Fibroblast of lung (primary cell): ENCODE results near the gene NLRP6.

Source experiments
- EZH2 ChIP-seq: IDR thresholded peaks from 2 replicates; pipeline ENCODE4 v1.5.1; 2012; ENCODE audit warnings: low read length, control low read depth, mild to moderate bottlenecking; ENCODE audit errors: missing control alignments
- TF ChIP-seq, protein P1 (sequence below), 2 donors: IDR thresholded peaks in 1 of 2; conservative IDR thresholded peaks in 1 of 2; 1 replicate in 1 of 2; 2 replicates in 1 of 2; pipeline ENCODE4 v1.5.1; 2011 to 2012; ENCODE audit warnings: low read length in 2 of 2, control low read depth in 1 of 2, inconsistent platforms in 1 of 2, low read depth in 1 of 2, mild to moderate bottlenecking in 1 of 2

DNA sequence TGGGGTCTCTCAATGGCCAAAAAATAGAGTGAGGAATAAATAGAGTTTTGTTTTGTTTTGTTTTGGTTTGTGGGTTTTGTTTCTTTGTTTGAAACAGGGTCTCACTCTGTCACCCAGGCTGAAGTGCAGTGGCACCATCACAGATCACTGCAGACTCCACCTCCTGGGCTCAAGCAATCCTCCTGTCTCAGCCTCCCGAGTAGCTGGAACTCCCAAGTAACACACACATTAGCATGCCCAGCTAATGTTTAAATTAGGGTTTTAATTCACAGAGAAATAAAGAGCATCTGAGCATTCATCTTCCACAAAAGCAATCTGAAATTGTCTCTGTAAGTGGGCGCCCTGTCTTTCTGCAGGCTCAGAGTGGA lies 51.7 kb downstream of the NLRP6 start:
- TF ChIP-seq, protein P1, sequence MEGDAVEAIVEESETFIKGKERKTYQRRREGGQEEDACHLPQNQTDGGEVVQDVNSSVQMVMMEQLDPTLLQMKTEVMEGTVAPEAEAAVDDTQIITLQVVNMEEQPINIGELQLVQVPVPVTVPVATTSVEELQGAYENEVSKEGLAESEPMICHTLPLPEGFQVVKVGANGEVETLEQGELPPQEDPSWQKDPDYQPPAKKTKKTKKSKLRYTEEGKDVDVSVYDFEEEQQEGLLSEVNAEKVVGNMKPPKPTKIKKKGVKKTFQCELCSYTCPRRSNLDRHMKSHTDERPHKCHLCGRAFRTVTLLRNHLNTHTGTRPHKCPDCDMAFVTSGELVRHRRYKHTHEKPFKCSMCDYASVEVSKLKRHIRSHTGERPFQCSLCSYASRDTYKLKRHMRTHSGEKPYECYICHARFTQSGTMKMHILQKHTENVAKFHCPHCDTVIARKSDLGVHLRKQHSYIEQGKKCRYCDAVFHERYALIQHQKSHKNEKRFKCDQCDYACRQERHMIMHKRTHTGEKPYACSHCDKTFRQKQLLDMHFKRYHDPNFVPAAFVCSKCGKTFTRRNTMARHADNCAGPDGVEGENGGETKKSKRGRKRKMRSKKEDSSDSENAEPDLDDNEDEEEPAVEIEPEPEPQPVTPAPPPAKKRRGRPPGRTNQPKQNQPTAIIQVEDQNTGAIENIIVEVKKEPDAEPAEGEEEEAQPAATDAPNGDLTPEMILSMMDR (conservative IDR thresholded peaks at IDR 0.05 in 1 of 2, IDR thresholded peaks at IDR 0.05 in 1 of 2; ENCODE audit: low read depth in 1 of 2, low read length in 2 of 2): no peak
- no peak for TF ChIP-seq EZH2
